GM21367 (cell line): Measurements from ENCODE around the gene RAP1GDS1.

ENCODE experiments used
- ATAC-seq: cut with Tn5 transposase; IDR thresholded peaks from one replicate; pipeline ENCODE4 v1.9.1; 2021; ENCODE audit not compliant: unreplicated experiment

RAP1GDS1 gene, protein sequence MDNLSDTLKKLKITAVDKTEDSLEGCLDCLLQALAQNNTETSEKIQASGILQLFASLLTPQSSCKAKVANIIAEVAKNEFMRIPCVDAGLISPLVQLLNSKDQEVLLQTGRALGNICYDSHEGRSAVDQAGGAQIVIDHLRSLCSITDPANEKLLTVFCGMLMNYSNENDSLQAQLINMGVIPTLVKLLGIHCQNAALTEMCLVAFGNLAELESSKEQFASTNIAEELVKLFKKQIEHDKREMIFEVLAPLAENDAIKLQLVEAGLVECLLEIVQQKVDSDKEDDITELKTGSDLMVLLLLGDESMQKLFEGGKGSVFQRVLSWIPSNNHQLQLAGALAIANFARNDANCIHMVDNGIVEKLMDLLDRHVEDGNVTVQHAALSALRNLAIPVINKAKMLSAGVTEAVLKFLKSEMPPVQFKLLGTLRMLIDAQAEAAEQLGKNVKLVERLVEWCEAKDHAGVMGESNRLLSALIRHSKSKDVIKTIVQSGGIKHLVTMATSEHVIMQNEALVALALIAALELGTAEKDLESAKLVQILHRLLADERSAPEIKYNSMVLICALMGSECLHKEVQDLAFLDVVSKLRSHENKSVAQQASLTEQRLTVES

DNA sequence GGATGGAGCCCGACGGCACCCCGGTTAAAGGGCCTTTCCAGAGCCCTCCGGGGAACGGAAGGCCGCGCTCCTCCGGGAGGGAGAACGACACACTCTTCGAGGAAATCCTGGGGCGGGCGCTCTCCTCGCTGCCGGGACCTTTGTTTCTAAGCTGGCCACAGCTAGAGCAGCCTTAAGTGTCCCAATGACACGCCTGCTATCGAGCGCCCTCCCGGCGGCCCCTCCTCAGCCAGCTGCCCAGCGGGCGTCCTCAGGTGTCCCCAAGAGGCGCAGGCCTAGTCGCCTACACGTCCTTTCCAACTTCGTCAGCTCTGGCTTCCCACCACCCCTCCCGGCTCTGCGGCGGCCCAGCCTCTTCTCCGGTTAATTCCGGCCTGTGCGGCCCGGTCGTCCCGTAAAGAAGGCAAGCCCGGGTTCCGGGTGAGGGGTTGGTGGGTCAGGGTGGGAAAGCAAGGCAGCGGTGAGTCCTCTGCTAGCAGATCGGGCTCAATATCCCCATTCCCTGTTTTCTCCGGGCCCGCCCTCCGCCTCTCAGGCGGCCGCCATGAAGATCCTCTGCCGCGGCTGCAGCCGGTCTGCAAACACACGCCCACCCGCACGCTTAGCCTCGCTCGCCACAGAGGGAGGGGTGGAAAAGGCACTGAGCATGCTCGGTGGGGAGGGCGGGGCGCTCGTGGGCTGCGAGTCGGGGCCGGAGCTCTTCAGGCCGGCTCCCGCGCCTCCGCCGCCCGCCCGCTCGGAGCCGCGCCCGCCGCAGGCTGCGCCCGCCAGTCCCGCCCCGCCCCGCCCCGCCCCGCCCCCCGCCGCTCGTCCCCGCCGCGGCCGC is at the start of gene RAP1GDS1:
Gene RAP1GDS1, plus strand, starts transcription at position 806 of the 826 bp plus-strand sequence. CDS start 182 bp downstream, outside the sequence.
- peak; percentile 88 for ATAC-seq

DNA sequence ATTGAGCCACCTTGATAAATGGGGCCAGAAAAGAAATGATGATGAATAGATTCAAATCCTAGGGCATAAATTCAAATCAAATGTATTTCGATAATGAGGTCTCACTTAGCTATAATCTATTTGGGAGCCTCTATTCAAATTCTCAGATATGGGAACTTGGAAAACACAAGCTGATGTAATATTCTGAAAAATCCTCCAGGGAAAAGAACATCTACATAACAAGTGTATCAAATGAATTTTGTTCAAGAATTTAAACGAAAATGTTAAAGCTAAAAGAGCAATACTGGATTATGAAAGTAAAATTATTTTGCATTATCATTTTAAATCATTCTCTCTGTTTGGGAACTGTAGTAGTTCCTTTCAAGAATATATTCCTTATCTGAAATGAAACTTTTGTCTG is 38.9 kb upstream of the RAP1GDS1 start:
- no peak for ATAC-seq

DNA sequence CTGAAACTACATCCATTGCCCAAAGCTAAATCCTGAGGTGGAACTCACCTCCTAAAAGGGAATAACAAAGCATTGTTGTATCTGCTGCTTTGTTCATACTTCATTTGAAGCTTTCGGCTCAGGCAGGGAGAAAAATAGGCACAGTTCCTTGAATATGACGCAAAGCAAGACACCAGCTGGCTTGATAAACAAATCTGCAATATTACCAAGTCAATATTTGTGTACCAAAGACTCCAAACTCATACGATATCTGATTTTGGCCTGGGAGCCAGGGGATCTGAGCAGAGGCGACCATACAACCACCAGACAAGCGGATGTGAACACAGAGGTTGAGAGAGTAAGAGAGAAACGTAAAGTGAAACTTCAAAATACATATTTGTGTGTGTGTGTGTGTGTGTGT is 34.8 kb upstream of the RAP1GDS1 start:
- ATAC-seq, result no peak

DNA sequence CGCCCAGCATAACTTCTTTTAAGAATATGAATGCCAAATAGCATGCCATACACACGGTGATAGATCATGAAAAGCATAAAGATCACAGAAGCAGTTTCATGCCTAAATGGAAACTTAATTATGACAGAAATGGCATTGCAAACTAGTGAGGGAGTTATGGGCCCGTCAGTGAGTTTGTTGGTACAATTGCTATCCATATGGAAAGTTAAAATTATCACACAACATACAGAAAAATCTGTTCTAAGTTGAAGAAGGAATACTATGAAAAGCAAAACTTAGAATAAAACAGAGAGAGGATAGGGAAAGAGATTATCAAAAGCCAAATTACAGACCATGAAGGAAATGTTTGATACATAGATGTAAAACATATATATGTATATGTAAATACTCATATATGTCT is 30.2 kb upstream of the RAP1GDS1 start:
- no peak for ATAC-seq

DNA sequence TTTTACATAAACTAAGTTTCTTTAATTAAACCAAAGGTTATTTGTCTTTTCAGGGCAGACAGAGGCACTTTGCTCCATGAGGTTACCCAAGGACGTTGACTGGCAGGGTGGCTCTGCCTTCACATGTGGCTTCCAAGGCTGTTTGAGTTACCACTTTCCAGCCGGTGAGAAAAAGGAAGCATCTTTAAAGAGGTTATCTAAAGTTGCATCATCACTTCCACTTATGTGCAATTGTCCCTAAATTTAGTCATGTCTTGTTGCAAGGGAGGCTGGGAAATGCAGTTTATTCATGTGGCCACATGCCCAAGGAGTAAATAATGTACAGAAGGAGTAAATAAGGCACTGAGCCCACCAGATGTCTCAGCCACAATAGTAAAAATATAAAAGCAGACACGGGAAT is 29.0 kb upstream of the RAP1GDS1 start:
- no peak for ATAC-seq

DNA sequence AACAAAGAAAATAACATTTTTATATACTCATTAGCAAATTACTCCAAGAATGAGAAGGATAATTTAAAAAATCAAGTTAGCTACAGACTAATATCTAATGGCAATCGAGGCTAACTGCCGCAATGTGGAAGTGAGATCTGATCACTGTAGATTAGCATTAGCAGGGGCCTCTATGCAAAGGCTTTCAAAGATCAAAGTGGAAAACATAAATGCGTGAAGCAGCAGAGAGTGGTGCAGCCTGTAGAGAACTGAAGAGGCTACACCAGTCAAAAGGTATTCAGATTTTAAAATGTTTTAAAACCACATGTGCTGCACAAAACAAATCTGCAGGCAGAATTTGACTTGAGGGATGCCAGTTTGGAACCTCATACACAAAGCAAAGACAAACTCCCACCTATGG is 24.0 kb upstream of the RAP1GDS1 start:
- no peak for ATAC-seq

DNA sequence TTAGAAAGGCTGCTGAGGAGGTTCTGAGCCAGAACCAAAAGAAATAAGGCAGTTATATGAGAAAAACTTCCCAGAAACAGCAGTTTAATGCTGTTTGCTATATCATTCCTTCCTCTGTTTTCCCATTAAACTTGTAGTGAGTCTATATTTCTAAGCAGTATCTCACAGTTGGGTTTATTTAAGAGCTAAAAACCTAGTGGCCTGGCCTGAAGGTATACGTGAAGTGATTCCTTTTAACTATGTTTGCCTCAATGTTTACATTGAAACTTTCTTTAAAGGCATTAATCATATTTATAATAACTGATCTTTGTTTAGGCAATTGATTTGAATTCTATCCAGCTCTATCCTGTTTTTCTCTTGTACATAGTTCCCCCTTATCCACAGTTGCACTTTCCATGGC is 19.1 kb upstream of the RAP1GDS1 start:
- ATAC-seq, result no peak

DNA sequence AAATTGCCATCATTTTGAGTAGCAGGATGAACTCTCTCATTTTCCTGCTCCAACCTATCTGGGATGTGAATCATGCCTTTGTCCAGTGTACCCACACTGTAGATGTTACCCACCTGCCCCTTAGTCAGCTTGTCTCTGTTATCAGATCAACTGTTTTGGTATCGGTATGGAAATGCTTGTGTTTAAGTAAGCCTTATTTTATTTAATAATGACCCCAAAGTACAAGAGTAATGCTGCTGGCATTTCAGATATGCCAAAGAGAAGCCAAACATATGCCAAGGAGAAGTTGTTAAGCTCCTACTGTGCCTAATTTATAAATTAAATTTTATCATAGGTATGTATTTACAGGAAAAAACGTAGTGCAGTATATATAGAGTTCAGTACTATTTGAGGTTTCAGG is 18.6 kb upstream of the RAP1GDS1 start:
- ATAC-seq, result no peak

DNA sequence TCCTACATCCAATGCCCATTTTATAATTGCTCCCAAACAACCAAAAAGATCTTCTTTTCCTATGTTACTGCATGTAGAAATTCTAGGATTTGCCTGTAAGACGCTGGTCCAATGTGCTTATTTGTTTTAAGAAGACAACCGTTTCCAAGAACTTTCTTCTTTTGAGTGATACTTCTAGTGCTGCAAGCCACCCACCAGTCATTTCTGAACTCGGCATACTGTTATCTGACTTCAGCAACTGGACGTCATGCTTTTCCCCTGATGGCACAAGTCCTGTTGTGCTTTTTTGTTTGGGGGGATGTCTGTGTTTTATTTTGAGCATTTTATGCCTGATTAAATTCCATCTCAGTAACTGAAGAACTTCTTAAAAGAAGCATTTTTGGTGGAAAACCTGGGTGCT is 16.0 kb upstream of the RAP1GDS1 start:
- no peak for ATAC-seq

DNA sequence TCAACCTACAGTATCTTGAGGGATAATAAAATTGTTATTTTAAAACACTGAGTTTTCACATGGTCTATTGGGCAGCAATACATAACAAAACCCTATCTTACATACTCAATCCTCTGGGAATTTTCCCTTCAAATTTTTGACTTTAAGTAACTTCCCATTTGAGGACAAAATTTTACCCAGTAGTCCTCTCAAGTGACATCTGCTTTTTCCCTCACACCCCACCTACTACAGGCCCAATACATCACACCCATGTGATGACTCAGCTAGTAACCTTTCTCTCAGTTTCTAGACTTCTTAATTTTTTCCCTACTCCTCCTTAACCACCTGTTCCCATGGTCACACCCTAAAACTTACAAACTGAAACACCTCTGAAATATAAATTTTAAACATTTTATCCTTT is 12.2 kb upstream of the RAP1GDS1 start:
- no peak for ATAC-seq

DNA sequence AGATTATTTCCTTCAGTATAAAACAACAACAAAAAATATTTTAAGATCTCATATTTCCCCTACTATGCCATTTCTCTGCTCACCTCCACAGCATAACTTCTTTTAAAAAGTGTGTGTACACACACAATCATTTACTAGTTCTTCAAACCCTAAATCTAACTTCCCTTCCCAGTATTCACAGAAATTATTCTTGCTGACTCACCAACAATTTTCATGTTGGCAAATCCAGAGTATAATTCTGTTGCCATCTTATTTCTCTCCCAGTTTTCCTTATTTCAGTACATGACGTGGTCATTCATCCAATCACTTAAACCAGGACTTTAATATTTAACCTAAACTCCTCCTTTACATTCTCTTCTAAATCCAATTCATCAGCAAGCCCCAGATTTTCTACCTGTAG is 11.4 kb upstream of the RAP1GDS1 start:
- ATAC-seq, result no peak

DNA sequence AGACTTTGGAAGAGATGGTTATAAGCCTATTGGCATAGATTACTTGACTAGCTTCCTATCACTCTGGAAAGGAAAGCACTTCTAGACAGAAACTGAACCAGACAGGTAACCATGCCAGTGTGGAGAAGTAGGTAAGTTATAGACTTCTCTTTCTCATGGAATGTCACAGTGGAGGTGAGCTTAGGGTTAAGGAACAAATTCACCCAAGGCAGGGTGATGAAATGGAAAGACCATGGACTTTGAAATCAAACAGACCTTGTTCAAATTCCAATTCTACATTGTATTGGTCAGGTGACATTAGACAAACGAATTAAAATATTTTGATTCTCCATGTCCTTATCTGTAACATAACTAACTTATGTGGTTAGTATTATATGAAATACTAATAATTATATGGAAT is 7.7 kb upstream of the RAP1GDS1 start:
- ATAC-seq, result no peak

DNA sequence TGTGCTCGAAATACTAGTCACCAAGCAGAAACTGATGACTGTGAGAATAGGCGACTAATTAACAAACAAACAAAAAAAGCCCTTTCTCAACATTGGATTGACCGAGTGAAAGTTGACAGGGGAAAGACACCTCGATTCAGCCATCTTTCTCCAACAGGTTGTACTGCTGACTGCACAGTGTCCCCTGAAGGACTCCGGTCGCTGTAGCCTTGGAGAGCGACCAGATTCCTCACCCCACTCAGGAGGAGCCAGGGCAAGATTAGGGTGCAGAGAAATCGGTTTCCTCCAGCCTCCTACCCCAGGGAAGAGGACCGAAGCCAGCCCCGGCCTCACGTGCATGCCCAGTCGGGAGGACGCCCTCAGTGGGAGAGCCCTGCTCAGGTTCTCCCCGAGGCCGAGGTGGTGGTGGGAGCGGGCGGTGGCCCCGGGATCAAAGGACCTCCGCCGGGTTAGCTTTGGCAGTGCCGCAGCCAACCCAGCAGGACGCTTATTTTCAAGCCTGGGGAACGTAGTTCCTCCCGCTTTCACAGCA is 1.1 kb upstream of the RAP1GDS1 start:
- peak; percentile 10 for ATAC-seq

DNA sequence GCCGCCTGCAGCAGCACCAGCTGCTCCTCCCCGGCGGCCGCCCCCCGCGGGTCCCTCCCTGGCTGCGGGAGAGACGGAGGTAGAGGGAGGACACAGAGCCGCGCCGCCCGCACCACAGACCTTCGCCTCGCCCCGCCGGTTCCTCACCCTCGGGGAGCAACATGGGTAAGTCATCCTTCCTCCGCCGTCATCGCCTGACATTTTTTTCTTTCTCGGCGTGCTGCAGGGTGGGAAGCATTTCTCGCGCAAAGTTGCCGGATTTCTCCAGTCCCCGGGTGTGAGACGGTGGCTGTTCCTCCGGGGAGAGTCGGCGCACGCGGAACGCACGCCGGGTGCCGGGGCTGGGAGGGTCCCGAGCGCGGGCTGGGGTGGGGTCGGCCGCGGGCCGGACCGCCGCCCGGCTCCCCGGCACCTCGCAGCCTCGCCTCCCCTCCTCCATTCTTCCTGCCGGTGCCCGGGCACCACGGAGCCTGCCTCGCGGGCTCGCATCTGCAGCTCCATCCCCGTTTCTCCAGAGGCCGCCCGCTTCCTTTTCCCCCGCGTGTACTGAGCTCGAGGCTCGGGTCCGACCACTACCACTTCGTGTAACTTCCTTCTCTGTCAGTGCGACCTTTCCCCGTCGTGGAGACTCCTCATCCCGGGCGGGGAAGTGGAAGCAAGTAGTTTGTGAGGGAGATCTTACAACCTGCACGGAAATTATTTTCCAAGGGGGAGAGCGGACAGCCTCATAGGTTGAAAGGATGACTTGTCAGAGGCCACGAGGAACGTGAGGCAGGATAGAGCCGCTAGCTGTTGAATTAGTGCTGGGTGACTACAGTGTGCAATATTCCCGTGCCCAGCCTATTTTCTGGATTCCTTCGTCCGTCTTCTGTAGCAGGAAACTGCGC is 464 bp downstream of the RAP1GDS1 start:
- ATAC-seq, result peak; percentile 5

DNA sequence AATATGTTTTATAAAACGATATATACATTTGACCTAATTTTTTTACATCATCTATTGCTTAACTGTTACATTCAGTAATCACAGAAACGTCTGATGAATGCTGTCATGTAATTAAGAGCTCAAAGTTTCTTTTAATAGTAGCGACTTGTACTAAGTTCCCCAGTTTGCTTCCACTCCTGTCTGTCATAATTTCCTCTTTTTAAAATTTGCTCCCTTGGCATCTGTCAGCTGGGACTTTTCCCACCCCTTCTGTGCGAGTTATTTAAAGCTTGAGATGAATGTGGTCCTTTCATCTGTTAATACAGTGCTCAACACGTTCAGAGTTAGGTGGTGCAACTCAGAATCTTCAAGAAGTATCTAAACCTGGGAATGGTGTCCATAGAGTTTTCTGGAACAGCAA is 1.2 kb downstream of the RAP1GDS1 start:
- no peak for ATAC-seq

DNA sequence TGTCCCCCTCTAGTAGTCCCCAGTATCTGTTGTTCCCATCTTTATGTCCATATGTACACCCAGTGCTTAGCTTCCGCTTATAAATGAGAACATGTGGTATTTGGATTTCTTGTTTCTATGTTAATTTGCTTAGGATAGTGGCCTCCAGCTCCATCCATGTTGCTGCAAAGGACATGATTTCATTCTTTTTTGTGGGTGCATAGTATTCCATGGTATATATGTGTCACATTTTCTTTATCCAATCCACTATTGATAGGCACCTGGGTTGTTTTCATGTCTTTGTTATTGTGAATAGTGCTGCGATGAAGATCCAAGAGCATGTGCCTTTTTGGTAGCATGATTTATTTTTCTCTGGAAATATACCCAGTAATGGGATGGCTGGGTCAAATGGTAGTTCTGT is 6.3 kb downstream of the RAP1GDS1 start:
- ATAC-seq, result no peak

DNA sequence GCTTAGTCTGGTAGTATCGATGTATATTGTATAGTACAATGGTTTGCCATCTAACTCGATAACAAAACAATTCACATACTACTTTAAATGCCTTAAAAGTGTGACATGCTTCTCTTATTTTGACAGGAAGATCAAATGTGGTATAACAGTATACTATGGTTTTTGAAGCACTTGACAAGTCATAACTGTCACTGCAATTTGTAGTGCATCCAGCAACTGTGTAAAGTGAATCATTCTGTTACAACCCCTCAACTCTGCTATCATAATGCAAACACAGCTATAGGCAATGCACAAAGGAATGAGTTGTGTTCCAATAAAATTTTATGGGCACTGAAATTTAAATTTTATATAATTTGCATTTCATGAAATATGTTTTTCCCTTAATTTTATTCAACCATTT is 14.0 kb downstream of the RAP1GDS1 start:
- ATAC-seq, result no peak

DNA sequence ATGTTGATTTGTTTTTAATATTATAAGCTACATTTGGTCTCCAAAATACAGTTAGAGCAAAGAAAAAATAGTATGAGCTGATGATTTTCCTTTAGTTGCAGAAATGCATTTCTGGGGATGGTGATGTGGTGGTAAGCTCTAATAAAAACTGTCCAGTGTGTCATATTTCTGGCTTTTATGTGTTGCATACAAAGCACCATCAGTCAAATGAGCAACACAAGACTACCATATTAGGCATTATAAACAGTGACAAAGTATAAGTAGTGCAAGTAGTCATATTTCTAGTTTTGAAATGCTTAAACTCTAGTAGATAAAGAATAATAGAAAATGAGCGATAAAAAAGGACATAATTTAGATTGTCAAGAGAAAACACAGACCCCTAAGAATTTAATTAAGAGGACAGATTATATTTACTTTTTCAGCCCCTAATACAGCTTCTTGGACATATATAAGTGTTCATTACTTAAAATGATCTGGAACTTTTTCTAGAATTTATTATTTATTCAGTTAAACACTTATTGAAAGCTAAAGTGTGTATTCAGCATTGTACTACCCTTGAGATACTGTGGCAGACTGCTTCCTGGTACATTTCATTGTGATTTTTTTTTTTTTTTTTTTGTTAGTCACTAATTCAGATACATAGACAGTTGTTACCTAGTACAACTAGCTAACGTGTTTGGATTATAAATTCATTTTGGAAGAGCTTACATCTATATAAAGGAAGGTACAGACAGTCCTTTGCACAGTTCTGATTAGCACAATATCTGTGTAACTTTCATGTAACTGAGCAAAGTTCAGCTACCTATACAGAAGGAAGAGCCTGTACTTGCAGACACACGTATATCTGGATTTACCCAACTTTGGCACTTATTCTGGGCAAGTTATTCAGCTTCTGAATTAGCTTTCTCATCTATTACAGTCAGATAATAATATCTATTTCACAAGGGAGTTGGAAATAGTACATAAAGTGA is 22.3 kb downstream of the RAP1GDS1 start:
- no peak for ATAC-seq

DNA sequence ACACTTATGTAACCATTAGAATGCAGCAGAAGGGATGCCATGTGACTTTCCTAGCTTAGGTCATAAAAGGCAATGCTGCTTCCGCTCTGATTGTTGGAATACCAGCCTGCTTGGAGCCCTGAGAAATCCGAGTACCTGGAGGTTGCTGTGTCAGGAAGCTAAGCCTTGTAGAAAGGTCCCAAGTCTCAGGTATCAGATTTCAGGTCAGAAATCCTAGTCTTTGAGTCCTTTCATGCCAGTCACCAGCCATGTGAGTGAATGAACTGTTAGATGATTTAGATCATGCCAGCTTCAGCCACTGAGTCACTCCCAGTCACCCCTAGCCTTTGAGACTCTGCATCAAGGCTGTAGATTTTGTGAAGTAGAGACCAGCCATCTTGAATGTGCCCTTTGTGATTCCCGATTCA is 23.5 kb downstream of the RAP1GDS1 start:
- no peak for ATAC-seq
